Measurements from ENCODE around the gene C10orf95. TPM values are rescaled to one million over a fixed set of nuclear protein-coding genes. Genes with fewer than 3 reads are reported as not detected.
"Not testable (repeated sequence)": the region's sequence is repeated elsewhere in the genome, so short reads cannot be mapped to it uniquely, and the experiment has no call there.

The C10orf95 gene, protein sequence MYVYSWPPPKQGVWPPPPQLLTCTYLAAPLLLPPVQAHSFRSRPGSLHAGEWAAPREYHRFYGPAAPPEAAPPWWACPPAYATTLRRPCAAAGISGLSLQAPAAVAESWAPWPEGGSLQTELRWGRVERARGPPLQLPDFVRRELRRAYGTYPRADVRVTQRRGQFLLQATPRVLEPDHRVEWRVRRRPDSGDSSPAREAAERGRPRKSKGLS
- total RNA-seq: 0.22 TPM
- long read RNA-seq: 0 reads

DNA sequence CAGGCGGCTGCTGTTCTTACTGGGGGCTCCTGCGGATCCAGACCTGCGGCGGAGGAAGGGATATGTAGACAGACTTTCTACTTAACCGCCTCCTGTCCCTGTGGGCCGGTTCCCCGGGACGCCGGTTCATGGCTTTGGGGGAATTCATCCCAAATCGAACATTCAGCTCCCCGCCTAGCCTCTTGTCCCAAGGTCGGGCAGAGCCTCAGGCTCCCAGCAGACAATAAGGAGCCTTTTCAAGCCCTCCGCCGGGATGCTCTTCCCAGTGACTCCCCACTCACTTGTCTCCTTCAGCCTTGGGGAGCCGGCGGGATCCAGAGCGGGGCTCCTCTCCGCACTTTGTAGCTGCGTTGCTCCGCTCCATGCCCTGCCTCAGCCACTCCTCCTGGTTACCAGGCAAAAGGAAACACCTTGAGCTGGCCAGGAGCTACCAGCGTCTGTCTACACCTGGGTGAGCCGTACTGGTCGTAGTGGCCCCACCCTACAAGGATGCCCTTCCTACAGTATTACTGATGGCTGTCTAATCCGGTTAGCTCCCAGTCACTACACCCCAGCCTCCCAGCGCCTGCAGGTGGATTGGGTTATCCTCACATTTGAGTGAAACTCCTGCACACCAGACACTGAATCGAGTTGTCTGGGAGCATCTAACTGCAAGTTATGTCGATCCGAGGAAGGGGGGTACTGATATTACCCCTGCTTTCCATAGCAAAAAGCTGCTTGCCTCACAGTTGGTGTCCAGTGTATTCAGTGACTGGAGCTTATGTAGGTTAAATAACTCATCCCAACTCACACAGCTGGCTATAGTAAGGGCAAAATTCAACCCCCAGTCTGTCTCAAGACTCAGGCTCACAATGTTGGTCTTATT is at the start of gene C10orf95:
Gene C10orf95, minus strand, starts transcription at position 439 of the 865 bp plus-strand sequence. CDS start 450 bp downstream, outside the sequence.
- DNase-seq (ENCODE audit: low spot score): no peak

DNA sequence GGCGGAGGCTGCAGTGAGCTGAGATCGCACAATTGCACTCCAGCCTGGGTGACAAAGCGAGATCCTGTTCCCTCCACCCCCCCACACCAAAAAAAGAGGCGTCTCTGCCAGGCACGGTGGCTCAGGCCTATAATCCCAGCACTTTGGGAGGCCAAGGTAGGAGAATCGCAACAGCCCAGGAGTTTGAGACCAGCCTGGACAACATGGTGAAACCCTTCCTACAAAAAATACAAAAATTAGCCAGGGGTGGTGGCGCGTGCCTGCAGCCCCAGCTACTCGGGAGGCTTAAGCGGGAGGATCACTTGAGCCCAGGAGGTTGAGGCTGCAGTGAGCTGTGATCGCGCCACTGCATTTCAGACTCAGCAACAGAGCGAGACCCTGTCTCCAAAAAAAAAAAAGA is 49.3 kb upstream of the C10orf95 start:
- DNase-seq (ENCODE audit: low spot score): not testable (repeated sequence)

DNA sequence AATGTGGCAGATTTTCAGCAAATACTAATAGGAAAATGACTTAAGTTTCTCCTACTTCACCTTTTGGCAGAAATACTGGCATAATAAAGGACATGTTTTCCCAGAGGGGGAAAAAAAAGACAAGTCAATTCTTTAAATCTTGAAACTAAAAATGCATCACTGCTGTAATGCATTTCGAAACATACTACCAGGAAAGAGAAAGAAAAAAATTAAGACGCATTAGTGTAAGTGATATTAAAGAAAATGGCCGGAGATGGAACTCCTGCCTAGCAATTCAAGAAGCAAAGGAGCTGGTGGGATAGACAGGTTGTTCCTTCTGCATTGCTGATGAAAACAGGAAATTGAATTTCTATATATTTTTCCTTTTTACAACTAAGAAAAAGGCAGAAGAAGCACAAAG is 48.0 kb upstream of the C10orf95 start:
- DNase-seq (ENCODE audit: low spot score): no peak

DNA sequence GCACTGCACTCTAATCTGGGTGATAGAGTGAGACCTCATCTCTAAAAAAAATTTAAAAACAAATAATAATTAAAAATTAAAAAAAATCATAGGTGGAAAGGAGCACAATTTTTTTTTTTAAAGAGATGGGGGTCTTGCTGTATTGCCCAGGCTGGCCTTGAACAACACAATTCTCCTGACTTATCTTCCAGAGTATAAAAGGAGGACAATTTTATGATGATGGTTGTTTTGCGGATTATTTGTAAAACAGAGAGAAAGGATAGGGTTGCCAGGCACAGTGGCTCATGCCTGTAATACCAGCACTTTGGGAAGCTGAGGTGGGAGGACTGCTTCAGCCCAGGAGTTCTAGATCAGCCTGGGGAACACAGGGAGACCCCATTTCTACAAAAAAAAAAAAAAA is 46.2 kb upstream of the C10orf95 start:
- no peak for DNase-seq (ENCODE audit: low spot score)

DNA sequence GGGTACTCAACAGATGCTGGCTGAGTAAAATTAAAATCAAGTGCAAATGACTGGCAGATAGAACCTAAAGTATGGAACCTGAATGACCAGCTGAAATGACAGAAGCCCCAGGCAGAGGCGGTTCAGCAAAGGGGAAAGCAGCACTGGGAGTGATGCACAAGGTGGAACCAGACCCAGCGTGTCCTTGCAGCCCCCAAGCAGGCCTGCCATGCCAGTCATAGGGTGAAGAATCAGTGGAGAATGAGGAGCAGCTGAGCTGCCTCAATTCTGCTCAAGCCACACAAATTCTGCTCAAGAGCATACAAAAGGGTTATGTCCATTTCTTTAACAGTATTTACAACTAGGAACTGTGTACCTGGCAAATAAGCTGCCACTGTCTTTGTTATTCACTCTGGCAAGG is 42.4 kb upstream of the C10orf95 start:
- no peak for DNase-seq (ENCODE audit: low spot score)

DNA sequence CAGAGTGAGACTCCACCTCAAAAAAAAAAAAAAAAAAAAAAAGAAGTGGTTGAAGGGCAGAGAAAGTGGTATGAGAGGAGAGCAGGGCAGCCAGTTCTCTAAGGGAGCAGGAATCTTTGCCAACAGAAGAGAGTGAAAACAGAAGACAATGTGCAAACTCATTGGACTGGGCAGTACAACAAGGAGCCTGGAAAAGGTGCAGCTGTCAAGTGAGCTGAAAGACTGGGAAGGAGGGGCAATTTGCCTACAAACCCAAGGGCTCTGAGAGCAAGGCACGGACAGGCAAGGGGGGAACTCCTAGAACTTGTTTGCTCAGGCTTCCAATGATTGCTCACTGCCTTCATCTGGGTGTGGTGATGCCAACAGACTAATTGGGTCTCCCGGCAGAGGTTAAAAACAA is 41.6 kb upstream of the C10orf95 start:
- DNase-seq (ENCODE audit: low spot score): no peak

DNA sequence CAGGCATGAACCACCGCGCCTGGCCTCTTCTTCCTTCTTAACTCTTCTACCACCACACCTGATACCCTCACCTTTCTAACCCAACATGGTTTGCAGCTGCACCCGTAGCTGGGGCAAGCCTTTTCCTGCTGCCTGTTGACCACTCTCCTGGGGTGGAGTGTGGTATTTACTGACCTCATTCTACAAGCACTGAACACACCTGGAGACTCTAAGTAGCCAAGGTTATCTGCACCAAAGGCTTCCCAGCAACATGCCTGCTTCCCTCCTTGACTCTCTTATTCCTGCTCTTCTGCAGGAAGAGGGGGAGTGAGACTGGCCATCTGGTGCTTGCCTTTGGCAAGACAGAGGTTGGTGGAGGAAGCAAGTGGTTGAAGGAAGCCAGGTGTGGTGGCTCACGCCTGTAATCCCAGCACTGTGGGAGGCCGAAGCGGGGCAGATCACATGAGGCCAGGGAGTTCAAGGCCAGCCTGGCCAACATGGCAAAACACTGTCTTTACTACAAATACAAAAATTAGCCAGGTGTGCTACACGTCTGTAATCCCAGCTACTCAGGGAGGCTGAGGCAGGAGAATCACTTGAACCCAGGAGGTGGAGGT is 41.1 kb upstream of the C10orf95 start:
- DNase-seq (ENCODE audit: low spot score): no peak

DNA sequence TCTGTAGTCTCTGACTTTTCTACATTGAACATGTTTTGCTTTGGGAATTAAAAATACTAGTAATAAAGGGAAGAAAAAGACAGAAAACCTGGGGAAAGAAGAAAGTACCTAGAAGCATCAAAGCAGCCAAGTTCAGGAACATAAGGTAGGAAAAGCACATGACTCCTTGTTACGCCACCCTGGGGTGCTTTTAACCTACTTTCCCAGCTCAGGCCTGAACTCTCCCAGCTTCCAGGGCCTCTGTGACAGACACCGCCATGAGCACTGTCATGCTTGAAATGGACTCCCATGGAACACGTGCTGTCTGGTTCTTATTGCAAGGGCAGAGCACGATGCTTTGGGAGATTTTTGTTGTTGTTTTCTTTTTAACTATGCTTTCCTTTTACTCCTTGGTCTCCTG is 39.8 kb upstream of the C10orf95 start:
- no peak for DNase-seq (ENCODE audit: low spot score)

DNA sequence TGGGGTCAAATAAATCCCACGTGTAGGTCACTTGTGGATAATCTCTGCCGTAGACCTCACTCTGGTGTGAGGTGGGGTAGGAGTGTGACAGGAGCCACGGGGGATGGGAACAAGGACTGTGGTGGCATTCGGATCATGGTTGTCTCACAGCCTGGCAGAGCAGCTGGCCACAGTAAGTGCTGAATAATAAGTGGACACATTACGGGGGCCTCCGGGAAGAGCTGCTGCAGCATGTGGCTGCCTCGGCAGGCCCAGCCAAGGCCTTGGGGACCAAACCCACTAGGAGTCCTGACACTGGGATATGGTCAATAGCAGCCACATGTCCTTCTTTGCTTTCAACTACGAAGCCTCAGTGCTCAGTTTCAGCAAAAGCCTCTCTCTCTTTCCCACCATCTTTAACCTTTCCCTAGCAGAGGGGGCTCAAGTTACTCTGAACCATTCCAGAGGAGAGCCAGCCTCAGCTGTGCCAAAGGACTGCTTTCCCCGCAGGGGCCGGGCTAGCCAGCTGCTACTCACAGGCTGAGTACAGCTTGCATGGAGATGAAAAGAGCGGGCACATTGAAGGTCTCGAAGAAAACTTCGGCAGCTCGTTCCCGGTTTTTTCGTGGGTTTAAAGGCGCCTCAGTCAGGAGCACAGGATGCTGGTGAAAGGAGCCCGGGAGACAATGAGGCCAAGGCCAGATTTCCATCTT is 33.9 kb upstream of the C10orf95 start:
- DNase-seq (ENCODE audit: low spot score): no peak

DNA sequence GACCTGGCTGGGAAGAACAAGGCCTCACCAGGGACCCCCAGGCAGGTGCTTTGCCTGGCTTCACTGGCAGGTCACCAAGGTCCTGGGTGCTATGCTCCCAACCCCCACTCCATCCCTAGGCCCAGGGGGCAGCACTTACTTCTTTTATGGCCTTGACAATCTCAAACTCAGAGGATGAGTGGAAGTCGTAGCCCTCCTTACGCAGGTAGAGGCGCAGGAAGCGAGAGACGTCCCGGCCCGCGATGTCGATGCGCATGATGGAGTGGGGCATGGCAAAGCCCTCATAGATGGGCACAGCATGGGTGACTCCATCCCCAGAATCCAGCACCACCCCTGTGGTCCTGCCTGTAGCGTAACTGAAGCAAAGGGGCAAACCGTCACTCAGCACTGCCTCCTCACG is 32.7 kb upstream of the C10orf95 start:
- no peak for DNase-seq (ENCODE audit: low spot score)

DNA sequence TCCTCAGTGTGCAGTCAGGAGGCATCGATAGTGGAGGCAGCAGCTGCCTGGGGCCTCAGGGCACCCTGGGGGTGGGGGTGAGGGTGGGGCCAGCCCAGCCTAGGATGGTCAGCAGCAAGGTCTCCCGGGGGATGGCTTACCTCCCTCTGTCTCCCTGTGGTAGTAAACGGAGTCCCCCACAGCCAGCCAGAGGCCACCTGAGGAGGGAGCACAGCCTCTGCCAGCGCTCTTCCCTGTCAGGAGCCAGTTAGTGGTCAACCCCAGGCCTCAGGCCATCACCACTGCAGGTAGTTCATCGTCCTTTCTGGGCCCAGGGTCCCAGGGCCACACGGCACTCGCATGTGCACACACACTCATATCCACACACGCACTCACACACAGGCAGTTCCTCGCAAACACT is 29.1 kb upstream of the C10orf95 start:
- no peak for DNase-seq (ENCODE audit: low spot score)

DNA sequence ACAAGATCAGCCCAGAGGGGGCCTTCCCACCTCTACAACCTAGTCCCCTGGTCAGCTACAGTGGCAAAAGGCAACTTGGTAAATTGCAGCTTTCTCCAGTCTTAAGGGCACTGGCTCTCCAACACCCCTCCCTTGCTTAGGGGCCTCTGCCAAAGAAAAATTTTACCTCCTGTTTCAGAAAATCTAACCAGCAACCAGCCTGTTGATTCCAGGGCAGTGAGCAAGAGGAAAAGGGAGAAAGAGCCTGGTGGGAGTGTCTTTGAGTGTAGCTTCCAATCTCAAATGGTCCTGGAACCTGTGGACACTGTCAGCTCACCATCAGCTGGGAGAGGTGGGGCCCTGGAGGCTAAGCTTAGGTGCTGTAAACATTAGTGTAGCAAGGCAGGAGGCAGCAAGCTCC is 28.3 kb upstream of the C10orf95 start:
- DNase-seq (ENCODE audit: low spot score): no peak

DNA sequence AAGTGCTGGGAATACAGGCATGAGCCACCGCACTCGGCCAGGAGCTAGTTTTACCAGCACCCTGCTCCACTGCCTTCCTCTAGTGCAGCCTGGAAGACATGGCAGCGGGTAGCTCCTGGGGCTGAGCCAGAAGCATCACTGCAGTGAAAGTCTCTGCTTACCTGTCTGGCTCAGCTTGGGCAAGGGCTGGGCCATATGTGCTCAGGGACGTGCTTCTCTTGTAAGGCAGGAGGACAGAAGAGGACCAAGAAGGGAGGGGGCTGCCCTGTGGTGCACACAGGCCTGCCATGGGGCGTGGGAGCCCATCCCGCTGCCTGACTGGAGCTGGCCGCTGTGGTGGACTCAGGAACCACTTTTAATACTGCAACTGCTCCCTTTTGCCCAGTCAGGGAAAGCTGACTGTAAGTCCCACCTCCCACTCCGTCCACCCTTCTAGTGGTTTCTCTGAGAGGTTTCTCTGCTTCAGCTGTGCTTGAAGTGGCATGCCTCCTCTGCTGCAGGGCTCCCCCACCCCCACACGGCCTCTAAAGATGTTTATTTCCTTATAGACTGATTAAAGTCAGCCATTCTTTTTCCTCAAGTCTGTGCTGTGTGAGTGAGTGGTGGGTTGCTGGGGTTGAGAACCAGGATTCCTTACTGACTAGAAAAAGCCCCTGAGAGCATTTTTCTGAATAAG is 25.3 kb upstream of the C10orf95 start:
- DNase-seq (ENCODE audit: low spot score): no peak

DNA sequence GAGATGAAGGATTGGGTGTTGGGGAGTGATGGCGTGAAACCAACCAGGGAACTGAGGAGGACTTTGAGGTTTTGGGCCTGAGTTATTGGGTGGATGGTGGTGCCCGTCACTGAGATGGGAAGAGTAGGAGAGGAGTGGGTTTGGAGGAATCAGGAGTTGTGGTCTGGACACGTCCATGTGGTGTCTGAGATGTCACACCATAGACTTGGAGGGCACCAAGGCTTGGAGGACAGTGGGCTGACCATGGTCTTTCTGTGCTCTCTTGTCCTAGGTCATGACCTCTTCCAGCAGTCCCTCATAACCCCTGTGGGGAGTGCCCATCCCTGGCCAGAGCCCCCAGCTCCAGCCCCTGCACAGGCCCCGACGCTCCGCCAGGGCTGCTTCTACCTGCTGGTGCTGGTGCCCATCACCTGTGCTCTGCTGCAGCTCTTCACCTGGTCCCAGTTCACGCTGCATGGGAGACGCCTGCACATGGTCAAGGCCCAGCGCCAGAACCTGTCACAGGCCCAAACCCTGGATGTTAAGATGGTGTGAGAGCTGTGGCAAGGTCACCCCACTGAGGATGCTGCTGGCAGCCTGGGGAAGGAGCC is 24.2 kb upstream of the C10orf95 start:
- DNase-seq (ENCODE audit: low spot score): no peak

DNA sequence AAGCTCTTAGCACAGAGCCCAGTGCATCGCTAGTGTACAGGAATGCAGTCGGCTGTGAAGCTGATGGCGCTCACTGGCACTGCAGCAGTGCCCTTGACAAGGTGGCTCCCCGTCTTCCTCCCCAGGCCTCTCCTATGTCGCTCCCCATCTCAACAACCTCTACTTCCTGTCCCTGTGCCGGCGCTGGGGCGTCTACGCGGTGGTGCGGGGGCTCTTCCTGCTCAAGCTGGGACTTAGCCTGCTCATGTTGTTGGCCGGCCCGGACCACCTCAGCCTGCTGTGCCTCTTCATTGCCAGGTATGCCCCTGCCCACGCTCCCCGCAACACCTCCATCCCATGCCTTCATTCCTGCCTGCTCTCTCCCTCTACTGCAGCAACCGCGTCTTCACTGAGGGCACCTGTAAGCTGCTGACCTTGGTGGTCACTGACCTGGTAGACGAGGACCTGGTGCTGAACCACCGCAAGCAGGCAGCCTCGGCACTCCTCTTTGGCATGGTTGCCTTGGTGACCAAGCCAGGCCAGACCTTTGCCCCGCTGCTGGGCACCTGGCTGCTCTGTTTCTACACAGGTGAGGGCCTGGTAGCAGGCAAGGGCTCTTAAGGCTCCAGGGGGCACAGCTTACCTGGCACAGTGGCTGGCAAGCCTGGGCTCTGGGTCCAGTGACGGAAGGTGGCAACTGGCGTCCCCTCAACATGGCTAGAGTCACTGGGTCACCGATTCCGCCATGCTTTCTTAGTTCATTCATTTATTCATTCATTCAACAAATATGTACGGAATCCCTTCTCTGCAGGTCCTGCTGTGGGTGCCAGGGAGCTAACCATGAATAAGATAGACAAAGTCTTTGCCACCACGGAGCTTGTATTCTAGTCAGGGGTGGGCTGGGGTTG is 22.3 kb upstream of the C10orf95 start:
- DNase-seq (ENCODE audit: low spot score): no peak

DNA sequence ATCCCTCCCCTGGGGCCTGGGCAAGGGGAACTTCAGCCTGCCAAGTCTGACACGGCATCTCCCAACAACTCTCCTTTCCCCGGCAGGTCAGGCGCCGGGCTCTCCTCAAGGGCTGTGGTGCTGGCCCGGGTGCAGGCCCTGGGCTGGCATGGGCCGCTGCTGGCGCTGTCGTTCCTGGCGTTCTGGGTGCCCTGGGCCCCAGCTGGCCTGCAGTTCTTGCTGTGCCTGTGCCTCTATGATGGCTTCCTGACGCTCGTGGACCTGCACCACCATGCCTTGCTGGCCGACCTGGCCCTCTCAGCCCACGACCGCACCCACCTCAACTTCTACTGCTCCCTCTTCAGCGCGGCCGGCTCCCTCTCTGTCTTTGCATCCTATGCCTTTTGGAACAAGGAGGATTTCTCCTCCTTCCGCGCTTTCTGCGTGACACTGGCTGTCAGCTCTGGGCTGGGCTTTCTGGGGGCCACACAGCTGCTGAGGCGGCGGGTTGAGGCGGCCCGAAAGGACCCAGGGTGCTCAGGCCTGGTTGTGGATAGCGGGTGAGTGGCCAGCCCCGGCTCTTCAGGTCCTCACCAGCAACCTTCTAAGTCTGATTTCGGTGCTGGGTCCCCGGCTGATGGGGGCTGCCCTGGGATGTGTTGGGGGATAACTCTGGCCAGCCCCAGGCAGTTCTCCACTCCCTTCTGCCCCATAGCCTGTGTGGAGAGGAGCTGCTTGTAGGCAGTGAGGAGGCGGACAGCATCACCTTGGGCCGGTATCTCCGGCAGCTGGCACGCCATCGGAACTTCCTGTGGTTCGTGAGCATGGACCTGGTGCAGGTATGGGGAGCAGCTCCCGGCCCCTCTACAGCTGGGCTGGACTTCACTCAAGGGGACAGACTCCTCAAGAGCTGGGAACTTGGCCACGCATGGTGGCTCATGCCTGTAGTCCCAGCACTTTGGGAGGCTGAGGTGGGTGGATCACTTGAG is 19.5 kb upstream of the C10orf95 start:
- no peak for DNase-seq (ENCODE audit: low spot score)

DNA sequence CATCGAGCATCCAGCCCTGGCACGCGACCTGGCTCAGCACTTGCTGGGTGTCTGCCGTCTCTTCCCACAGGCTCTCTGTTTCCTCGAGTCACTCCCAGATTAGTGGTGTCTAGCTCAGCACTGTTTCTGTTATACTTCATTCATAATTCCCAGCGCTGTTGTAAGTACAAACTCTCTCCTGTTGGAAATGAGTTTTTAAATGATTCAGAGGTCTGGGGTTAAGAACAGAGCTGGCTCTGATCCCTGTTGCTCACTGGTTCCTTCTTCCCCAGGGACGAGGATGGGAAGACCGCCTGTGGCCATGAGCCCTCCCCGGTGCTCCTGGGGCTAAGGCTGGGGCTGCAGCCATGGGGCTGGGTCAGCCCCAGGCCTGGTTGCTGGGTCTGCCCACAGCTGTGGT is 17.3 kb upstream of the C10orf95 start:
- DNase-seq (ENCODE audit: low spot score): no peak

DNA sequence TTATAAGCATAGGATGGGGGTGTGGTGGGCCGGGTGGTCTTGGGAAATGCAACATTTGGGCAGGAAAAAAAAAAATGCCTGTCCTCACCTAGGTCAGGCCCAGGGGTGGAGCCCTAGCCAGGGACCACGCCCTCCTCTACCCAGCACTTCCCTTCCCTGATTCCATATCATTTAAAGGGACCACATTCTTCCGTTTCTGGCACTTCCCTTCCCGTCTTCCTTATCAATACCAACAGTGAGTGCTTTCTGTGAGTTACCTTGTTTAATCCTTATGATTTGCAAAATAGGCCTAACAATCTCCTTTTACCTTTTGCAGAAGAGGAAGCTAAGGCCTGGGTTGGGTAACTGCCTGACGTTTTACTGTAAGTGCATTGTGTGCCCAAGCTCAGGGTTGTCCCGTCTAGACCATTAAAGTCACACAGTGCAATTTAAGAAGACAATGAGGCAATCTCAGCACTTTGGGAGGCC is 16.7 kb upstream of the C10orf95 start:
- DNase-seq (ENCODE audit: low spot score): no peak
